ENCODE data around the gene TYW1B.
"Not testable (repeated sequence)": the region's sequence is repeated elsewhere in the genome, so short reads cannot be mapped to it uniquely, and the experiment has no call there.

DNA sequence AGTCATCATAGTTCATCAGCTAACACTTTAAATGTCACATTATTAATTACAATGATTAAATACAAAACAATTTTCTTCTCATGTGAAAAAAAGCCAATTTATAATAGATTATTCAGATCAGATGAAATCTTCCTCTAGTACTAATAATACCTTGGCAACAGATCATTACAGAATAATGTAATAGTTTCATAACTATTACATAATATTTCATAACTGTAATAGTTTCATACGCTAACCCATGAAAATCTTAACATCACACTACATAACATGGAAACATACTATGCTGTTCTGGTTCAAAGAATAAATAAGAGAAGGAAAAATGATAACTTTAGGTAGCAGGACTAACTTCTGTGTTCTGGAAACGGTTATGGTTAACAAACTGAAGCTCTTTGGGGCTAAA is 152.3 kb downstream of the TYW1B start:
- TF ChIP-seq, protein P1, sequence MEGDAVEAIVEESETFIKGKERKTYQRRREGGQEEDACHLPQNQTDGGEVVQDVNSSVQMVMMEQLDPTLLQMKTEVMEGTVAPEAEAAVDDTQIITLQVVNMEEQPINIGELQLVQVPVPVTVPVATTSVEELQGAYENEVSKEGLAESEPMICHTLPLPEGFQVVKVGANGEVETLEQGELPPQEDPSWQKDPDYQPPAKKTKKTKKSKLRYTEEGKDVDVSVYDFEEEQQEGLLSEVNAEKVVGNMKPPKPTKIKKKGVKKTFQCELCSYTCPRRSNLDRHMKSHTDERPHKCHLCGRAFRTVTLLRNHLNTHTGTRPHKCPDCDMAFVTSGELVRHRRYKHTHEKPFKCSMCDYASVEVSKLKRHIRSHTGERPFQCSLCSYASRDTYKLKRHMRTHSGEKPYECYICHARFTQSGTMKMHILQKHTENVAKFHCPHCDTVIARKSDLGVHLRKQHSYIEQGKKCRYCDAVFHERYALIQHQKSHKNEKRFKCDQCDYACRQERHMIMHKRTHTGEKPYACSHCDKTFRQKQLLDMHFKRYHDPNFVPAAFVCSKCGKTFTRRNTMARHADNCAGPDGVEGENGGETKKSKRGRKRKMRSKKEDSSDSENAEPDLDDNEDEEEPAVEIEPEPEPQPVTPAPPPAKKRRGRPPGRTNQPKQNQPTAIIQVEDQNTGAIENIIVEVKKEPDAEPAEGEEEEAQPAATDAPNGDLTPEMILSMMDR (IDR thresholded peaks at IDR 0.05; ENCODE audit: extremely low read depth in 1 of 2, insufficient read depth in 1 of 2, low read depth in 1 of 2, low read length in 2 of 2), result not testable (repeated sequence)
- TF ChIP-seq POLR2A (IDR thresholded peaks at IDR 0.05; ENCODE audit: low read depth, low read length); EZH2 (IDR thresholded peaks at IDR 0.05; ENCODE audit: borderline replicate concordance, low read depth, low read length, severe bottlenecking); POLR2AphosphoS5 (IDR thresholded peaks at IDR 0.05; ENCODE audit: insufficient read depth, low read depth, low read length); JUN (IDR thresholded peaks at IDR 0.05; ENCODE audit: borderline replicate concordance, insufficient read depth, insufficient read length, low read depth): not testable (repeated sequence)
